Fibroblast of villous mesenchyme (primary cell): ENCODE data around the gene SLIT3. TPM values are rescaled to one million over a fixed set of nuclear protein-coding genes. Genes with fewer than 3 reads are reported as not detected.
A peak's percentile ranks its signal among the peaks of the same experiment; 100 is the strongest.

Experiments used
- DNase-seq: peaks from one replicate; pipeline ENCODE4 v3.0.0-alpha.2; 2010; ENCODE audit warnings: low read depth
- H3K4me3 ChIP-seq: 2 replicates; pipeline ENCODE4 v1.5.1; 2011; ENCODE audit warnings: low read depth, mild to moderate bottlenecking, low read length
- total RNA-seq: library from RNA; depleted of rRNA; stranded (reverse); fragments of >200 nt; gene quantifications from 2 replicates; pipeline ENCODE4 v1.2.3, GENCODE V29; 2012
- TF ChIP-seq, protein P1 (sequence below): IDR thresholded peaks from 2 replicates; pipeline ENCODE4 v1.5.1; 2012; ENCODE audit warnings: low read depth, mild to moderate bottlenecking, low read length; ENCODE audit not compliant: insufficient read depth

SLIT3 gene
- total RNA-seq, 1 donor = under 0.01 TPM

DNA sequence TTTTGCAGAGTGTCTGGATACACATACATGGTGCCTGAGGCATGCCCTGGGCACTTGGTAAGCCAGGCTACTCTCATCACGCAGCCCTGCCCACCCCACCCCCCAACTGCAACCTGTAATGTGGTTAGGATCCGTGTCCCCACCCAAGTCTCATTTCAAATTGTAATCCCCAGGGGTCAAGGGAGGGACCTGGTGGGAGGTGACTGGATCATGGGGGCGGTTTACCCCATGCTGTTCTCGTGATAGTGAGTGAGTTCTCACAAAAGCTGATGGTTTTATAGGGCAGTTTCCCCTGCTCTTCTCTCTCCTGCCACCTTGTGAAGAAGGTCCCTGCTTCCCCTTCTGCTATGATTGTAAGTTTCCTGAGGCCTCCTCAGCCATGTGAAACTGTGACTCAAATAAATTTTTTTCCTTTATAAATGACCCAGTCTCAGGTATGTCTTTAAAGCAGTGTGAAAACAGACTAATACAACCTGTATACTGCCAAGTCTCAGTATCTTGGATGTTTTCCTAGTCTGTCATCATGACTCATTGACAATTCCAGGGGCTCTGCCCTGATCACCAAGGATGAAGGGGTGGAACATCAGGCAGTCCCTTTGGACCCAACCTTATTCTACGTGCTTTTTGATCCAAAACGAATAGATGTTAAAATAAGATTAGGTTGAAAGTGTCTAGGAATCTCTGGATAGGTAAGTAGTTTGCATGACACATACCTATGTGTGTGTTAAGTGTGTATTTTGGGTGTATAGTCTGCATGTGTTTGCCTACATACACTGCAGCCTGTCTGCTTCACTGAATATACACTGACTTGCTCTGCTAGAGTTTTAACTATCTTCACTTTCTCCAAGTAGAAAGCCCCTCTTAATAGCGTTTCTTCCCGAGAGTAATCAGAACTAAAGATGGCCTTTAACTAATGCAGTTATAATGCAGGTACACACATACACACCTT lies 293.8 kb downstream of the SLIT3 start:
- TF ChIP-seq, protein P1, sequence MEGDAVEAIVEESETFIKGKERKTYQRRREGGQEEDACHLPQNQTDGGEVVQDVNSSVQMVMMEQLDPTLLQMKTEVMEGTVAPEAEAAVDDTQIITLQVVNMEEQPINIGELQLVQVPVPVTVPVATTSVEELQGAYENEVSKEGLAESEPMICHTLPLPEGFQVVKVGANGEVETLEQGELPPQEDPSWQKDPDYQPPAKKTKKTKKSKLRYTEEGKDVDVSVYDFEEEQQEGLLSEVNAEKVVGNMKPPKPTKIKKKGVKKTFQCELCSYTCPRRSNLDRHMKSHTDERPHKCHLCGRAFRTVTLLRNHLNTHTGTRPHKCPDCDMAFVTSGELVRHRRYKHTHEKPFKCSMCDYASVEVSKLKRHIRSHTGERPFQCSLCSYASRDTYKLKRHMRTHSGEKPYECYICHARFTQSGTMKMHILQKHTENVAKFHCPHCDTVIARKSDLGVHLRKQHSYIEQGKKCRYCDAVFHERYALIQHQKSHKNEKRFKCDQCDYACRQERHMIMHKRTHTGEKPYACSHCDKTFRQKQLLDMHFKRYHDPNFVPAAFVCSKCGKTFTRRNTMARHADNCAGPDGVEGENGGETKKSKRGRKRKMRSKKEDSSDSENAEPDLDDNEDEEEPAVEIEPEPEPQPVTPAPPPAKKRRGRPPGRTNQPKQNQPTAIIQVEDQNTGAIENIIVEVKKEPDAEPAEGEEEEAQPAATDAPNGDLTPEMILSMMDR = no peak
- DNase-seq = no peak
- no peak overlapping the region for H3K4me3 ChIP-seq

DNA sequence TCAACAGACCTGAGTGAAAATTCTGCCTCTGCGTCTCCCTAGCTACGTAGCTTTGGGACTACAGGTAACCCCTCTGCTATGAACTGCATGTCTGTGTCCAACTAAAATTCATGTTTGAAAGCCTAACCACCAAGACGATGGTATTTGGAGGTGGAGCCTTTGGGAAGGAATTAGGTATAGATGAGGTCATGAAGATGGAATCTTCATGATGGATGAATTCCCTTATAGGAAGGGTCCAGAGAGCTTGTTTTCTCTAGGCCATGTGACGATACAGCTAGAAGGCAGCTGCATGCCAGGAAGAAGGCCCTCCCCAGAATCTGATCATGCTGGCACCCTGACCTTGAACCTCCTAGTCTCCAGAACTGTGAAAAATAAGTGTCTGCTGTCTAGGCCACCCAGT lies 296.4 kb downstream of the SLIT3 start:
- H3K4me3 ChIP-seq = no peak overlapping the region
- DNase-seq = no peak
- TF ChIP-seq, protein P1 = no peak

DNA sequence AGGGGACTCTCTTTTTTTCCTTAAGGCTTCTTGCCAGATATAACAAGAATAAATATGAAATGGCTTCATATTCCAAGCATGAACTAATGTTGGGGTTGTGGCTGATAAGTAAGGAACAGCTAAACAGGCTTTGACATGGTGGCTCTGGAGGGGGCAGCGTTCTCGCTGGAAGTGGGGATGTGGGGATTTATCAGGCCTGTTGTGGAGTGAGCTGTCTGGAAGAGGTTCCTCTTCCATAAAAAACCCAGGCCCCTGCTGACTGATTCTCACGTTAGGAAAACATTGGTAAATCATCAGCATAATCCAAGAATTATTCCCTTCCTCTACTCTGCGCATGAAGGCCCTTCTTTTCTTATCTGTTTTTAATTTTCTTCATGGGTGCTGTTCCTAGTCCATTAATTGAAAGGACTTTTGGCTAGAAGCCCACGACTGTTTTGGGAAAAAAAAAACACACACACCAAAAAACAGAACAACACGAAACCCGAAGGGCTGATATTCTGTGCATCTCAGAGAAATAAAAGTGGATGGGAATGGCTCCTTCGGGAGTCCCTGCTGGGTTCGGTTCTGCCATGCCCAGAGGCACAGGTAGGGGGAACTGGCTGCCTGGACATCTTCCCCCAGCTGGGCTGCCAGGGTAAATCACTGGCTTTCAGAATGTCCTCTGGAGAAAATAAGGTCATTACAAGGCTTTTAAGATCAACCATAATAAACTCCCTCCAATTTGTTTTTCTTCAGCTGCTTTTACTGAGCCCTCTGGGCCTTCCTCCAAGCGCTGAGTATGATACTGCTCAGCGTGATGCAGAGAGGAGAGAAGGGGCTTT lies 297.0 kb downstream of the SLIT3 start:
- DNase-seq = no peak
- TF ChIP-seq, protein P1 = peak; percentile 16

DNA sequence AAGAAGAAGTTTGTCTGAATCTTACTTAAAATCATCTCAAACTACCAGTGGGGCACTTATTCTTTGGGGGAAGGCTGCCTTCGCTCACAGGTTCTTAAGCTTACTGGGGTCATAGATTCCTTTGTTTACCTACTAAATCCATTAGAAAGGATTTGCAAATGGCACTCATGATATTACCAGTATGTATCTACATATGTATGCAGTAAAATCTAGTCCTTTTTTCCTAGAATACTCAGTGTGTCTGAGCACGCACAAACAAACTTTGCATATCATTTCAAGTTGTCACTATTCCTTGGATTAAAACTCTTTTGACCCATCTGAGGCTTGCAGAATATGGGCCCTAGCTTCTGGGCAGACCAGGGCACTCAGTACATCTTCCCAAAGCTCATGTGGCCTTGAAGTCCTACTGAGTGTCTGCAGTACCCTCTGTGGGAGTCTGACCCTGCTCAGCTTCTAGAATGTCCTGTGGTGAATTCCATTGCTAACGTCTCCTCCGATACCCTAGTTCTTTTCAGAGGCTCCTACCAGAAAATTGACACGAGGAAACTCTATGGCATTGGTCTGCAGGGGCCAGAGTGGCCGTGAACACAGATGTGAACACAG lies 297.9 kb downstream of the SLIT3 start:
- DNase-seq = no peak
- TF ChIP-seq, protein P1 = no peak
- no peak overlapping the region for H3K4me3 ChIP-seq

More for the DNA sequence above, 297.0 kb downstream of the SLIT3 start:
- H3K4me3 ChIP-seq = no peak overlapping the region

DNA sequence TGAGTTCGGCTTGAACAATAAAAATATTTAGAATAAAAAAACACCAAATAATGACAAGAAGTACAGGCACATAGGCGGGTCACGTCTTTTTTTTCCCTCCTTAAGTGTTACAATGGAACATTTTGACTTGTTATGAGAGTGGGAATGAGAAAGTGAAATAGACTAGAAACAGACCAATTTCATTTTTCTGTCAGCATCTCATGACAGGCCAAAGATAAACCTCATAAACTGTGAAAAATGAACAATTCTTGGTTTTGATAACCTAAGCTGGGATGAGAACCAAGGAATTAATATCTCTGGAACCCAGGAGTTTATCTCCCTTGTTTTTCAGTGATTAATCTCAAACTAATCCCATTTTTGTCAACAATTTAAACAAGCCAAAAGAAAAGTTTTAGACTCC lies 299.5 kb downstream of the SLIT3 start:
- no peak for DNase-seq
- TF ChIP-seq, protein P1 = no peak
- no peak overlapping the region for H3K4me3 ChIP-seq

DNA sequence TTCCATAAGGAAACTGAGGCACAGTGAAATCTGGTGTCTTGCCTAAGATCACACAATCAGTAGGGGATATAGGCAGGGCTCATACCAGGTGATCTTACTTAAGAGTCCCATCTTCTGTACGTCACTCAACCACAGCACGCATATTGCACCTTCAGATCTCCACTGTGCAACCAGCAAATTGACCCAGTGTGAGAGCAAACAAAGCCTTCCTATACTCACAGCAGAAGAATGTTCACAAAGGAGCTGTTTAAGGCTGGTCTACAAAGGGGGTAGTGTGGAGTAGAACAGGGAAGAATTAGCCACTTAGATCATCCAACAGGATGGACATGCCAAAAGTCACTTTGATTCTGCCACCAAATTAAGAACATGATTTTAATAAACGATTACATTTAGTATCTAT lies 305.9 kb downstream of the SLIT3 start:
- no peak overlapping the region for H3K4me3 ChIP-seq
- DNase-seq = no peak
- TF ChIP-seq, protein P1 = no peak
